Stimulated activated CD4-positive, alpha-beta T cell treated with anti-CD3 and anti-CD28 coated beads, TNF-alpha, amount 100 ng/mL, for 1 hour (primary cell): Measurements from ENCODE around the gene S1PR3.

Experiments used
- DNase-seq, 3 donors: peaks; one replicate each; pipeline ENCODE4 v3.0.0-alpha.2; 2020; ENCODE audit warnings: low read depth in 3 of 3, low spot score in 1 of 3

Gene S1PR3

GRCh38 chr9:88990729-88991065, 571 bp upstream of the S1PR3 start:
- no peak for DNase-seq

DNA sequence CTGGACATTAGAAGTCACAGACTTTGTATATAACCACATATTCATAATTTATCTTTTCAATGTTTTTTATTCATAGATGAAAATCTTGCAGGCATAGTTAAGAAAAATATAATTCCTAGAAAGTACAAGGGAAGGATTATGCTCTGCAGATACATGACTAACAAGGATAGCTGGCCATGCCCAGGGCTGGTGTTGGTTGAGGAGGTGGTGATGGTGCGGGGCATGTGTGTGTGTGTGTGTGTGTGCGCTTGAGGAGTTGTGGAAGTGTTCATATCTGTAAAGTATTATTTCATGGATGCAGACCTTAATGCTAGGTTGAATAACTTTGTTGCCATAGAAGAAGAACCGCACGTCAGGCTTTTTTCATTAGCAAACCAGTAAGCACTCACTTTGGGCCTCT, 1.3 kb downstream of the S1PR3 start:
- no peak for DNase-seq

GRCh38 chr9:88993327-88993726, 2.1 kb downstream of the S1PR3 start:
- DNase-seq = no peak

GRCh38 chr9:88993871-88994460, 2.7 kb downstream of the S1PR3 start:
- no peak for DNase-seq

- no peak for DNase-seq
Measured at GRCh38 chr9:88994469-88995199, 3.4 kb downstream of the S1PR3 start.

GRCh38 chr9:88995200-88995577, 3.9 kb downstream of the S1PR3 start:
- no peak for DNase-seq

- no peak for DNase-seq
Measured at GRCh38 chr9:88995627-88996026, 4.4 kb downstream of the S1PR3 start.

DNA sequence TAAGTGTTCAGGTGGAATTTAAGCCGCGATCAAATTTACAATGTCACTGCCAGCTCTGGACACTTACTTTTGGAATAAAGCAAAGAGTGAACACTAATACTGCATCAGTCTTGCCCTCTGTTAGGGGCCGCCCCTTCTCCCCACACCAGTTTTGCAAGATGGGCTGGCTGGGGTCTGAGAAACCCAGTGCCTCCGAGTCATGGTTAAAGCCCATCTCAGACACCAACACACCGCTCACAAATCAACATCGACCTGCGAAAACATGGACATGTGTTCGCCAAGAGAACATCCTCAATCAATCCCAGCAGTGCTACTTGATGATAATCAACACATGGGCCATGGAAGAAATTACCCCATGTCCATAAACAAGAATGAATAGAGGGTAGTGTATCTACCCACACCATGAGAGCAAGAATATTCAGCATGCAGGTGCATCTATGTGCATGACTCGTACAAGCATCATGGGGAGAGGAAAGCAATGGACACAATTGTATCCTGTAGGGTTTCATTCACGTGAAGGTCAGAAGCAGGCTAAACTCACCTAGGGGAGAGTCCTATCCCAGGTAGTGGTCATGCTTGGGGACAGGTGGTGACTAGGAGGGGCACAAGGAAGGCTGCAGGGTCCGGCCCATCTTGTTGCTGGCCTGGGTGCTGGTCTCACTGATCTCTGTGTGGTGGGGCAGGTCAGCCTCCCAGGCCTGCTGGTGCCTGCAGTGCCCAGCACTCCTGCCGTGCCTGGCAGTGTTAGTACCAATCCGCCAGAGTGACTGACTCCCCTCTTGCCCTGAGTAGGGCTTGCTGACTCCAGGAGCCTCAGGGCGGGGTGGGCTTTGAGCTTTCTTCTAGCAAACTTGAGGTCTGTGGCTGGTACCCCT, 5.0 kb downstream of the S1PR3 start:
- no peak for DNase-seq

DNA sequence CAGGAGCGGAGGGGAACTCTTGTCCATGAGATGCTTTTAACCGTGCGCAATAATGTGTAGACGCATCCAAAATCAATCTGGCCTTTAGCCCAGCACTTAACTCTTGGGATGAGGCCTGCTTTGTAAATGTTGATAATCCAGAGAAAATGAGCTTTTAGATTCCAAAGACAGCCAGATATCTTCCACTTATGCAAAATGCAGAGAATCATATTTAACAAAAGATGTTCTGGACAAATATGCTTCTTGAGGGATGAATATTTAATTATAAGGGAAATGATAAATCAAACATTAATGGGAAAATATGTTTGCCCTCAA, 5.6 kb downstream of the S1PR3 start:
- DNase-seq = no peak

- DNase-seq = no peak
Measured at GRCh38 chr9:88997646-88998045, 6.4 kb downstream of the S1PR3 start.

DNA sequence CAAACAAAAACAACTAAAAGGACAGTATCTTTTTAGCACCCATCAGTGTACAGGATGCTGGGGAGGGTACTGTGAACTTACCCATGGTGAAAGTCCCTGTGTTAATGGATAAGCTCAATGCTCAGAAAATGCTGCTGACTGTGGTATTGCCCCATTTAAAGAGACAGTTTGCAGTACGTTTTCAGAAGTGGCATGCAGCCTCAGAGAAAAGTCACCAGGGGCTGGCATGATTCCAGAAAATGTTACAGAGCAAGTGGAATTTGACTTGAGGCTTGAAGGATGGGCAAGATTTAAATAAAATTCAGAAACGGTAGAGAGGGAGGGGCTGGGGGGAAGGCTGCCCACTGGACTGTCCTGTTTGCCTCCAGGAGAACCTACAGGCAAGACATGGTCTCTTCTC, 7.2 kb downstream of the S1PR3 start:
- DNase-seq = no peak

DNA sequence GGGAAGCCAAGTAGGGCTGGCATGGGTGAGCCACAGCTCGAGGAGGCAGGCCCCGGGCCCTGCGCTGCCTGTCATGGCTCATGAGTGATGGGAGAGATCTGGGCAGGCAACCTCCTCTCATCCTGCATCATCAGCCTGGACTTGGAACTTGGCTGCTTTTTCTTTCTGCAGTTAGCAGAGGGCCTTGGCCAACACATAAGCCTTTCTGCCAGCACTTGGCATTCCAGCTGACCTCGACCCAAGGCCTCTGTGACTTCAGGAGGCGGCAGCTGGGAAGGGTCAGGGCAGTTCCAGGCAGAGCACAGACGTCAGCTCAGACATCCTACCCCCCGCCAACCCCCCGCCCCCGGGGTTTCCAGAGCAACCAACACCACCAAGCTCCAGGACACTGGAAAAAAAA, 7.6 kb downstream of the S1PR3 start:
- no peak for DNase-seq

DNA sequence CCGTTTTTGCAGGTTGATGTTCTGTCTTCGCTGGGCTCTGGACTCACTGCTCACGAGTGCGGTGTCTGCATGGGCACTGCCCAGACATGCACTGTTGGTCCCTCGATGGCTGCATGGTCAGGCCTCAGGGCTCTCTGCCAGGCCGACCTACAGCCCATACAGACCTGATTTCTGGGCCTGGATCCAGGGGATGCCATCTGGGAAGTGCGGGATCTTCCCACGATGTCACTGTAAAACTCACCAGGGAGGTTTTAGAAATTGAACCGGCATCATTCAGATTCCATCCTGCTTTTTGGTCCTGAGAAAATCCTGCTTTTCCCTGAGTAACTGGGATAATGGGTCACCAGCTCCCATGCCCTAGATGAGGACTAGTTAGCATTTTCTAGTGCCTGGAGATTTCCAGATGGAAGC, 9.1 kb downstream of the S1PR3 start:
- DNase-seq = no peak

GRCh38 chr9:89000973-89001916, 10.0 kb downstream of the S1PR3 start:
- DNase-seq = peak; percentile 18 to 69 (median 35)

GRCh38 chr9:89001917-89002540, 10.8 kb downstream of the S1PR3 start:
- no peak for DNase-seq

GRCh38 chr9:89002987-89003386, 11.7 kb downstream of the S1PR3 start:
- no peak for DNase-seq

GRCh38 chr9:89005323-89005722, 14.1 kb downstream of the S1PR3 start:
- no peak for DNase-seq

DNA sequence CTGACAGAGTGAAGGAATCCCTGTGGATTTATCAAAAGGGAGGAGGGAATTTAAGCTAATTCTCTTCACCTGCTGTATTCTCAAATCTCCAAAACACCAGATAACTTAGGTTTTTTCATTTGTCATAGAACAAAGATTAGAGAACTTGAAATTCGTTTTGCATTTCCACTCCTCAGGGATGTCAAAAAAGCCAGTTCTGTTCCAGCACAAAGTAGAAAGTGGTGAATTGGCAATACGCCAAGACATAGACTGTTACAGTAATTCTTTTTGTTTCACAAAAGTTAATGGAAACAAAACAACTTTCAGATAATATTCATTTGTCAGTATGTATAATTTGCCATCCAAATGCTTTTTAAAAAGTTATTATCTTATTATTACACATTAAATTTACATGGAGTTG, 15.0 kb downstream of the S1PR3 start:
- no peak for DNase-seq

DNA sequence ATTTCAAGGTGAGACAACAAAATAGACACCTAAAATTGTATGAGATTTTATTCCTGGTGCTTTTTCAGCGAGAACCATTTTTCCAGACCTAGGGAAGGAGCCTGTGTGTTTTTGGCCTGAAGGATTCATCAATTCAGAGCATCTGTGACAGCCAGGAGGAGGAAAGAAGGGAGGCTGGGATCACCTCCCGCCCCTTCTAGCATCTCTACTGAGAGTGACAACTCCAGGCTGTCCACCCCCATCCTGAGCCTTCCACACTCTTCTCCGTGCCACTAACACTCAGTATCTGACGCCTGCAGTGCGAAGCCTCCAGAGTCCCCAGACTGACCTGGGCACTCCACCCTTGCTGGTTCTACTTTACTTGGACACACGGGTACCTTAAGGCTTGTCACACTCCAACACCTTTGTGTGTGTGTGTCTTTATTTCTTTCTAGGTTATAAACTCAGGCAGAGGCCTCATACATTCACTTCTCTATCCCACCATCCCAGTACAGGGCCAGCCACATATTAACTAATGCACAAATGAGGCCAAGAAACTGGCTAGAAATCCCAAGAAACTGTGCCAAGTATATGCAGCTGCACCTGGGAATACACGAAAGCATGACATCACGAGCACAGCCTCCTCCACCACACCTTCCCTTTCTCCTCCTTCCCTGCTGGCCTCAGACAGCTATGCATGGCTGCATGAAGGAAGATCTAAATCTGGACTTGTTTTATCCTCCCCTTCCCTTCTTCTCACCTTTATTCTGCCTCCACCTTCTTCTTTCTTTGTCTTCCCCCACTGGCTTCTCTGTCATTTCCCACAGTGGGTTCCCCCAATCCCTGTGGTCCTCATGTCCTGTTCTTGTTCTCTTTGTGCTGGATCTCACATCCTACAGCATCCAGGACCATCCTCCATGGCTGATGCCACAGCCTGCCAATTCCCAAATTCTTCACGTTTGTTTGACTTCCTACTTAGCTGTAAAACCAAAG, 16.0 kb downstream of the S1PR3 start:
- no peak for DNase-seq
